ENCODE results near the gene DNM1L.

- TF ChIP-seq EZH2 (IDR thresholded peaks at IDR 0.05; ENCODE audit: insufficient read depth, low read length): no peak
- TF ChIP-seq, protein P1, sequence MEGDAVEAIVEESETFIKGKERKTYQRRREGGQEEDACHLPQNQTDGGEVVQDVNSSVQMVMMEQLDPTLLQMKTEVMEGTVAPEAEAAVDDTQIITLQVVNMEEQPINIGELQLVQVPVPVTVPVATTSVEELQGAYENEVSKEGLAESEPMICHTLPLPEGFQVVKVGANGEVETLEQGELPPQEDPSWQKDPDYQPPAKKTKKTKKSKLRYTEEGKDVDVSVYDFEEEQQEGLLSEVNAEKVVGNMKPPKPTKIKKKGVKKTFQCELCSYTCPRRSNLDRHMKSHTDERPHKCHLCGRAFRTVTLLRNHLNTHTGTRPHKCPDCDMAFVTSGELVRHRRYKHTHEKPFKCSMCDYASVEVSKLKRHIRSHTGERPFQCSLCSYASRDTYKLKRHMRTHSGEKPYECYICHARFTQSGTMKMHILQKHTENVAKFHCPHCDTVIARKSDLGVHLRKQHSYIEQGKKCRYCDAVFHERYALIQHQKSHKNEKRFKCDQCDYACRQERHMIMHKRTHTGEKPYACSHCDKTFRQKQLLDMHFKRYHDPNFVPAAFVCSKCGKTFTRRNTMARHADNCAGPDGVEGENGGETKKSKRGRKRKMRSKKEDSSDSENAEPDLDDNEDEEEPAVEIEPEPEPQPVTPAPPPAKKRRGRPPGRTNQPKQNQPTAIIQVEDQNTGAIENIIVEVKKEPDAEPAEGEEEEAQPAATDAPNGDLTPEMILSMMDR (IDR thresholded peaks at IDR 0.05; ENCODE audit: insufficient read depth, low read depth, low read length): peak; percentile 60
Observed at GRCh38 chr12:32755051-32755653, 76.1 kb downstream of the DNM1L start.

Measured in astrocyte (in vitro differentiated cells and primary cell).